HL-60 (cell line): ENCODE results near the gene TMOD1.

ENCODE experiments used
- CTCF ChIP-seq: IDR thresholded peaks from one replicate; pipeline ENCODE4 v1.5.1; 2011; ENCODE audit warnings: low read length, control low read depth, inconsistent platforms; ENCODE audit not compliant: insufficient read depth
- GABPA ChIP-seq: IDR thresholded peaks from 2 replicates; pipeline ENCODE4 v1.6.1; 2012; ENCODE audit warnings: low read depth
- POLR2AphosphoS5 ChIP-seq: IDR thresholded peaks from 2 replicates; pipeline ENCODE4 v1.6.1; 2012; ENCODE audit warnings: low read depth
- SPI1 ChIP-seq: IDR thresholded peaks from 2 replicates; pipeline ENCODE4 v1.6.1; 2012; ENCODE audit warnings: low read depth, mild to moderate bottlenecking, borderline replicate concordance
- TF ChIP-seq, protein P1 (sequence below): IDR thresholded peaks from 2 replicates; pipeline ENCODE4 v1.6.1; 2012; ENCODE audit warnings: low read depth; ENCODE audit not compliant: insufficient replicate concordance

DNA sequence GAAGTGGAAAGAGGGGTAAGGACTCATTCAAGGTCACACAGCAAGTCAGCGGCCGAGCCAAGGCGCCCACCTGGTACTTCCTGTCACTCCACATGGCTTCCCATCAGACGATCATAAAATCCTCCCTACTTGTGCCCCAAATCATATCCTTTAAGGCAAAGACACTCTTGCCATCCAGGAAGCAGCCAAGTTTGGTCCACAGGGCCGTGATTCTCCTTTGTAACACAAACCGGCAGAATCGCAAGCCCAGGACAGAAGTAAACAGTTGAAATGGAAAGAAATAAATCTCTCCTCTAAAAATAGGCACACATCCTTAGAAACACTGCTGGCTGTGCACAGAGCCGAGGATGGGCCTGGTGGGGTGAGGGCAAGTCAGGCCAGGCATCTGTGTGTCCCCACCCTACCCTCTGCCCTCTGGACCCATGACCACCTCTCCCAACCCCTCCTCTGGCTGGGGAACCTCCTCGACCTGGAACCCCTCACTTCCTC lies 30.5 kb downstream of the TMOD1 start:
- no peak for TF ChIP-seq CTCF
- TF ChIP-seq POLR2AphosphoS5 = no peak
- TF ChIP-seq GABPA = no peak
- TF ChIP-seq, protein P1, sequence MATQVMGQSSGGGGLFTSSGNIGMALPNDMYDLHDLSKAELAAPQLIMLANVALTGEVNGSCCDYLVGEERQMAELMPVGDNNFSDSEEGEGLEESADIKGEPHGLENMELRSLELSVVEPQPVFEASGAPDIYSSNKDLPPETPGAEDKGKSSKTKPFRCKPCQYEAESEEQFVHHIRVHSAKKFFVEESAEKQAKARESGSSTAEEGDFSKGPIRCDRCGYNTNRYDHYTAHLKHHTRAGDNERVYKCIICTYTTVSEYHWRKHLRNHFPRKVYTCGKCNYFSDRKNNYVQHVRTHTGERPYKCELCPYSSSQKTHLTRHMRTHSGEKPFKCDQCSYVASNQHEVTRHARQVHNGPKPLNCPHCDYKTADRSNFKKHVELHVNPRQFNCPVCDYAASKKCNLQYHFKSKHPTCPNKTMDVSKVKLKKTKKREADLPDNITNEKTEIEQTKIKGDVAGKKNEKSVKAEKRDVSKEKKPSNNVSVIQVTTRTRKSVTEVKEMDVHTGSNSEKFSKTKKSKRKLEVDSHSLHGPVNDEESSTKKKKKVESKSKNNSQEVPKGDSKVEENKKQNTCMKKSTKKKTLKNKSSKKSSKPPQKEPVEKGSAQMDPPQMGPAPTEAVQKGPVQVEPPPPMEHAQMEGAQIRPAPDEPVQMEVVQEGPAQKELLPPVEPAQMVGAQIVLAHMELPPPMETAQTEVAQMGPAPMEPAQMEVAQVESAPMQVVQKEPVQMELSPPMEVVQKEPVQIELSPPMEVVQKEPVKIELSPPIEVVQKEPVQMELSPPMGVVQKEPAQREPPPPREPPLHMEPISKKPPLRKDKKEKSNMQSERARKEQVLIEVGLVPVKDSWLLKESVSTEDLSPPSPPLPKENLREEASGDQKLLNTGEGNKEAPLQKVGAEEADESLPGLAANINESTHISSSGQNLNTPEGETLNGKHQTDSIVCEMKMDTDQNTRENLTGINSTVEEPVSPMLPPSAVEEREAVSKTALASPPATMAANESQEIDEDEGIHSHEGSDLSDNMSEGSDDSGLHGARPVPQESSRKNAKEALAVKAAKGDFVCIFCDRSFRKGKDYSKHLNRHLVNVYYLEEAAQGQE = no peak
- no peak for TF ChIP-seq SPI1
